Measurements from ENCODE around the gene ADAP1.

DNA sequence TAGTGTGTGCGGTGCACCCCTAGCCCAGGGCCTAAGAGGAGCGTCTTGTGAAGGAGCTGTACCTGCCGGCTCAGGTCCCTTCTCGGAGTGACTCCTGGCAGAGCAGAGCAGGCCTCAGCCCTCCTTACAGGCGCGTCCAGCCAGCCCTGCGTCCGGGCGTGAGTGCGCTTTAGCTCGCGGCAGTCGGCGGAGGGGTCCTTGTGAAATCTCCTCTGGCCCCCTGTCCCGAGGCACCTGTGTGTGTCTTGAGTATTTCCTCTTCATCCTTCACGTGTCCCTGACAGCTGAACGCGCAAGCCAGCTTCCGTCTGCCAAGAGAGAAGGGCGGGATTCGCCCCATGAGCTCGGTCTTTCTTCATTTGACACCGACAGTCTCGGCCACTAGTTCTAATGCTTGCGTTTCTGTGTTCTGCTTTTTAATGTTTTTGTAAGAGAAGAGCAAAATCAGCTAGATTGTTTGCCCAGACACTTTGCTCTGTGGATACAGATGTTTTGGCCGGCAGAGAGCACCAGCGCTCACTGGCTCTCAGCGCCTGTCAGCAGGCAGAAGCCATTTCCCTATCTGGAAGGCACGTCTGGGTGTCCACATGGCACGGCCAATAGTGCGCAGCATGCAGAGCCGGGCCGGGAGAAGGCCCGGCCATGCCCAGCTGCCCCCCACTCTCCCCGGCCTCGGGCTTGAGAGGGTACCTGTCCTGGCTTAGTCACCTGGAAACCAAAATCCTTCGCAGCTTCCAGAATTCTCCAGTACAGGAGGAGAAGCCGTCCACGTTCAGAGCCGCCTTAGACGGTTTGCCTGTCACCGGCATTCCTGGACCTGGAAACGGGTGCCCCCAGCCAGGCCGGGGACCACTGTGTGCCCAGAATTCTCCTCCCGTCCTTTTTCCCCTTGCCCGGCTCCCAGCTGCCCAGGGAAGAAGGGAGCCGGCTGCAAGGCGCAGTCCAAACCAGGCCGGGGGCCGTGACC is 71.1 kb downstream of the ADAP1 start:
- TF ChIP-seq, protein P1, sequence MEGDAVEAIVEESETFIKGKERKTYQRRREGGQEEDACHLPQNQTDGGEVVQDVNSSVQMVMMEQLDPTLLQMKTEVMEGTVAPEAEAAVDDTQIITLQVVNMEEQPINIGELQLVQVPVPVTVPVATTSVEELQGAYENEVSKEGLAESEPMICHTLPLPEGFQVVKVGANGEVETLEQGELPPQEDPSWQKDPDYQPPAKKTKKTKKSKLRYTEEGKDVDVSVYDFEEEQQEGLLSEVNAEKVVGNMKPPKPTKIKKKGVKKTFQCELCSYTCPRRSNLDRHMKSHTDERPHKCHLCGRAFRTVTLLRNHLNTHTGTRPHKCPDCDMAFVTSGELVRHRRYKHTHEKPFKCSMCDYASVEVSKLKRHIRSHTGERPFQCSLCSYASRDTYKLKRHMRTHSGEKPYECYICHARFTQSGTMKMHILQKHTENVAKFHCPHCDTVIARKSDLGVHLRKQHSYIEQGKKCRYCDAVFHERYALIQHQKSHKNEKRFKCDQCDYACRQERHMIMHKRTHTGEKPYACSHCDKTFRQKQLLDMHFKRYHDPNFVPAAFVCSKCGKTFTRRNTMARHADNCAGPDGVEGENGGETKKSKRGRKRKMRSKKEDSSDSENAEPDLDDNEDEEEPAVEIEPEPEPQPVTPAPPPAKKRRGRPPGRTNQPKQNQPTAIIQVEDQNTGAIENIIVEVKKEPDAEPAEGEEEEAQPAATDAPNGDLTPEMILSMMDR (IDR thresholded peaks at IDR 0.05): no peak
- TF ChIP-seq POLR2A (IDR thresholded peaks at IDR 0.05) (no peak), POLR2AphosphoS5 (IDR thresholded peaks at IDR 0.05) (no peak)

Data from sigmoid colon (tissue), 4 donors.